CD4-positive, alpha-beta memory T cell (primary cell): ENCODE results near the gene NRSN1. TPM values are rescaled to one million over a fixed set of nuclear protein-coding genes. Genes with fewer than 3 reads are reported as not detected.
"Not testable (repeated sequence)": the region's sequence is repeated elsewhere in the genome, so short reads cannot be mapped to it uniquely, and the experiment has no call there.

ENCODE experiments used
- CTCF ChIA-PET: fragments of 350-600 bp; sonication (Branson Sonifier 250); formaldehyde crosslinking; loops from one replicate; lab custom pipeline; 2021; ENCODE audit warnings: inconsistent platforms; ENCODE audit not compliant: partially characterized antibody; lab: Charles Lee
- POLR2A ChIA-PET: fragments of 350-600 bp; sonication (Branson Sonifier 250); formaldehyde crosslinking; loops from one replicate; lab custom pipeline; 2021; ENCODE audit not compliant: partially characterized antibody; lab: Charles Lee
- DNase-seq, 5 donors: peaks; one replicate each; pipeline versions ENCODE4 v3.0.0 to v3.0.0-alpha.2; 2020 to 2022; ENCODE audit warnings: mixed read lengths in 1 of 5
- H3K27ac ChIP-seq: one replicate; pipeline ENCODE4 v1.7.0; 2013; ENCODE audit warnings: low read depth, low read length
- H3K27me3 ChIP-seq: 2 replicates; pipeline ENCODE4 v1.7.0; 2013; ENCODE audit warnings: mild to moderate bottlenecking, low read length, moderate library complexity; ENCODE audit not compliant: insufficient read depth
- H3K36me3 ChIP-seq: 2 replicates; pipeline ENCODE4 v1.7.0; 2013; ENCODE audit warnings: mild to moderate bottlenecking, low read length, moderate library complexity; ENCODE audit not compliant: insufficient read depth
- H3K4me1 ChIP-seq: 2 replicates; pipeline ENCODE4 v1.7.0; 2013; ENCODE audit warnings: mild to moderate bottlenecking, low read length, moderate library complexity; ENCODE audit not compliant: insufficient read depth
- H3K4me3 ChIP-seq, 2 donors: one replicate each; pipeline ENCODE4 v1.7.0; 2013; ENCODE audit warnings: low read length in 2 of 2, mild to moderate bottlenecking in 1 of 2
- H3K9me3 ChIP-seq, 2 donors: one replicate each; pipeline ENCODE4 v1.7.0; 2013; ENCODE audit warnings: low read length in 2 of 2, control low read depth in 1 of 2; ENCODE audit not compliant: control insufficient read depth in 1 of 2
- H3K27ac Mint-ChIP-seq, 7 donors: one replicate each; pipeline ENCODE4 v1.8.0; 2020 to 2021; ENCODE audit warnings: mixed read lengths in 7 of 7, mild to moderate bottlenecking in 6 of 7, inconsistent platforms in 3 of 7, moderate library complexity in 3 of 7
- H3K27me3 Mint-ChIP-seq, 2 donors: one replicate each; pipeline ENCODE4 v1.8.0; 2020 to 2021; ENCODE audit warnings: mixed read lengths in 2 of 2
- H3K36me3 Mint-ChIP-seq, 2 donors: one replicate each; pipeline ENCODE4 v1.8.0; 2020 to 2021; ENCODE audit warnings: mixed read lengths in 2 of 2, inconsistent platforms in 1 of 2, mild to moderate bottlenecking in 1 of 2
- H3K4me1 Mint-ChIP-seq, 4 donors: one replicate each; pipeline ENCODE4 v1.8.0; 2020 to 2021; ENCODE audit warnings: mixed read lengths in 4 of 4, mild to moderate bottlenecking in 1 of 4
- H3K4me3 Mint-ChIP-seq, 8 donors: one replicate each; pipeline ENCODE4 v1.8.0; 2020 to 2021; ENCODE audit warnings: mixed read lengths in 8 of 8, mild to moderate bottlenecking in 7 of 8, moderate library complexity in 6 of 8, inconsistent platforms in 3 of 8
- H3K9me3 Mint-ChIP-seq, 8 donors: one replicate each; pipeline ENCODE4 v1.8.0; 2020 to 2021; ENCODE audit warnings: mixed read lengths in 8 of 8, mild to moderate bottlenecking in 5 of 8, inconsistent platforms in 3 of 8, moderate library complexity in 1 of 8
- intact Hi-C: fragments of 100-400 bp; cut with micrococcal nuclease; formaldehyde crosslinking; loops from one replicate; pipeline ENCODE4 v1.15.1; 2023
- polyA plus RNA-seq, 2 donors: library from polyadenylated mRNA; unstranded; fragments of 300-500 nt; fragmentation: Illumina TruSeq; gene quantifications; one replicate each; pipeline ENCODE4 v1.2.3, GENCODE V29; 2021
- total RNA-seq, 2 experiments: library from RNA; stranded (reverse); gene quantifications; one replicate each; pipeline ENCODE4 v1.2.3, GENCODE V29; 2021

The NRSN1 gene
- total and polyA plus RNA-seq, 4 experiments from 2014 or later: not detected

GRCh38 chr6:24139080-24139479 lies 13.1 kb downstream of the NRSN1 start:
- intact Hi-C loops: no loop called here
- H3K36me3 Mint-ChIP-seq: no peaks in the 10 kb centered on the region

GRCh38 chr6:24139639-24140038 lies 13.6 kb downstream of the NRSN1 start:
- H3K27me3 Mint-ChIP-seq: no peaks in the 10 kb centered on the region
- Histone ChIP-seq H3K27ac (no peak overlapping the region), H3K36me3 (no peaks in the 10 kb centered on the region), H3K27me3 (no peaks in the 10 kb centered on the region), H3K9me3 (no peaks in the 10 kb centered on the region), H3K4me3 (no peak overlapping the region), H3K4me1 (no peaks in the 10 kb centered on the region)
- peaks cover 0 to 6% (median 0%) of the 10 kb centered on the region in 8 donors for H3K9me3 Mint-ChIP-seq
- CTCF ChIA-PET: interaction anchor here (0.9 kb wide), 1 partner anchor 14 kb away, joined by 3 read pairs; no protein-coding TSS in a partner anchor
- intact Hi-C loops: no loop called here
- POLR2A ChIA-PET: no interaction called here
- no peaks in the 10 kb centered on the region for H3K36me3 Mint-ChIP-seq
- H3K4me3 Mint-ChIP-seq: no peak overlapping the region
- H3K4me1 Mint-ChIP-seq: no peaks in the 10 kb centered on the region
- H3K27ac Mint-ChIP-seq: no peak overlapping the region
- DNase-seq: no peak

More at GRCh38 chr6:24139080-24139479, 13.1 kb downstream of the NRSN1 start:
- no peaks in the 10 kb centered on the region for H3K36me3 ChIP-seq
- ChIA-PET CTCF (no interaction called here), POLR2A (no interaction called here)
- no peak overlapping the region for H3K27ac Mint-ChIP-seq
- no peaks in the 10 kb centered on the region for H3K4me1 ChIP-seq
- no peaks in the 10 kb centered on the region for H3K27me3 ChIP-seq
- H3K27ac ChIP-seq: no peak overlapping the region
- peaks cover 0 to 6% (median 0%) of the 10 kb centered on the region in 8 donors for H3K9me3 Mint-ChIP-seq
- H3K4me3 Mint-ChIP-seq: no peak overlapping the region
- H3K4me3 ChIP-seq: no peak overlapping the region
- no peaks in the 10 kb centered on the region for H3K9me3 ChIP-seq
- H3K27me3 Mint-ChIP-seq: peaks cover 0 to 3% of the 10 kb centered on the region in 2 donors
- no peaks in the 10 kb centered on the region for H3K4me1 Mint-ChIP-seq
- DNase-seq: no peak

- no peaks in the 10 kb centered on the region for H3K36me3 ChIP-seq
- POLR2A ChIA-PET: no interaction called here
- H3K27ac ChIP-seq: no peak overlapping the region
- H3K4me3 Mint-ChIP-seq: no peak overlapping the region
- no peak for DNase-seq
- no peaks in the 10 kb centered on the region for H3K4me1 Mint-ChIP-seq
- no peaks in the 10 kb centered on the region for H3K27me3 ChIP-seq
- no peaks in the 10 kb centered on the region for H3K36me3 Mint-ChIP-seq
- no peak overlapping the region for H3K4me3 ChIP-seq
- no peaks in the 10 kb centered on the region for H3K9me3 ChIP-seq
- no peaks in the 10 kb centered on the region for H3K27me3 Mint-ChIP-seq
- CTCF ChIA-PET: interaction anchor here (0.9 kb wide), 1 partner anchor 13 kb away, joined by 3 read pairs; no protein-coding TSS in a partner anchor
- H3K27ac Mint-ChIP-seq: no peak overlapping the region
- no peaks in the 10 kb centered on the region for H3K4me1 ChIP-seq
- intact Hi-C loops: no loop called here
- H3K9me3 Mint-ChIP-seq: peaks cover 0 to 6% (median 0%) of the 10 kb centered on the region in 8 donors
Observed at GRCh38 chr6:24140591-24140990, 14.6 kb downstream of the NRSN1 start.

- H3K4me3 ChIP-seq, H3K9me3 ChIP-seq, intact Hi-C loops, H3K27me3 ChIP-seq, H3K27ac Mint-ChIP-seq, H3K4me3 Mint-ChIP-seq, H3K4me1 ChIP-seq, H3K36me3 Mint-ChIP-seq, H3K27ac ChIP-seq, DNase-seq, H3K4me1 Mint-ChIP-seq, POLR2A ChIA-PET, H3K36me3 ChIP-seq, H3K27me3 Mint-ChIP-seq, H3K9me3 Mint-ChIP-seq, CTCF ChIA-PET: not testable (repeated sequence)
Observed at GRCh38 chr6:24142733-24143132, 16.7 kb downstream of the NRSN1 start.

- Histone ChIP-seq H3K4me3 (no peak overlapping the region), H3K4me1 (no peaks in the 10 kb centered on the region), H3K27me3 (no peaks in the 10 kb centered on the region), H3K9me3 (no peaks in the 10 kb centered on the region), H3K27ac (no peak overlapping the region), H3K36me3 (no peaks in the 10 kb centered on the region)
- no peak for DNase-seq
- Mint-ChIP-seq H3K9me3 (peaks cover 0 to 8% (median 3%) of the 10 kb centered on the region in 8 donors), H3K27ac (no peak overlapping the region), H3K4me1 (no peaks in the 10 kb centered on the region), H3K27me3 (peaks cover 2 to 16% of the 10 kb centered on the region in 2 donors), H3K4me3 (no peak overlapping the region), H3K36me3 (no peaks in the 10 kb centered on the region)
- intact Hi-C loops: no loop called here
- POLR2A ChIA-PET: no interaction called here
- CTCF ChIA-PET: no interaction called here
Observed at GRCh38 chr6:24145690-24146131, 19.7 kb downstream of the NRSN1 start.

GRCh38 chr6:24146871-24147270 lies 20.9 kb downstream of the NRSN1 start:
- no peak for DNase-seq
- H3K27me3 Mint-ChIP-seq: peaks cover 2 to 16% of the 10 kb centered on the region in 2 donors
- ChIA-PET CTCF (no interaction called here), POLR2A (no interaction called here)
- H3K9me3 Mint-ChIP-seq: peaks cover 0 to 11% (median 2%) of the 10 kb centered on the region in 8 donors
- Histone ChIP-seq H3K4me1 (no peaks in the 10 kb centered on the region), H3K27me3 (no peaks in the 10 kb centered on the region), H3K27ac (no peak overlapping the region), H3K4me3 (no peak overlapping the region), H3K36me3 (no peaks in the 10 kb centered on the region), H3K9me3 (no peaks in the 10 kb centered on the region)
- no peak overlapping the region for H3K4me3 Mint-ChIP-seq
- intact Hi-C loops: no loop called here
- H3K36me3 Mint-ChIP-seq: no peaks in the 10 kb centered on the region
- no peaks in the 10 kb centered on the region for H3K4me1 Mint-ChIP-seq
- no peak overlapping the region for H3K27ac Mint-ChIP-seq

- intact Hi-C loops: no loop called here
- Mint-ChIP-seq H3K27me3 (peaks cover 2 to 18% of the 10 kb centered on the region in 2 donors), H3K36me3 (no peaks in the 10 kb centered on the region), H3K9me3 (peaks cover 0 to 11% (median 2%) of the 10 kb centered on the region in 8 donors), H3K27ac (peak overlapping the region in 1 of 7 donors; percentile 17), H3K4me3 (no peak overlapping the region), H3K4me1 (no peaks in the 10 kb centered on the region)
- DNase-seq: no peak
- no peaks in the 10 kb centered on the region for H3K4me1 ChIP-seq
- no peaks in the 10 kb centered on the region for H3K36me3 ChIP-seq
- H3K27me3 ChIP-seq: no peaks in the 10 kb centered on the region
- POLR2A ChIA-PET: no interaction called here
- no peaks in the 10 kb centered on the region for H3K9me3 ChIP-seq
- CTCF ChIA-PET: no interaction called here
- no peak overlapping the region for H3K4me3 ChIP-seq
- no peak overlapping the region for H3K27ac ChIP-seq
Observed at GRCh38 chr6:24147511-24148153, 21.6 kb downstream of the NRSN1 start.
